NT2/D1 (cell line): Measurements from ENCODE around the gene BHMT.

Source experiments
- SUZ12 ChIP-seq: IDR thresholded peaks from 2 replicates; pipeline ENCODE4 v1.6.1; 2011; ENCODE audit not compliant: insufficient read length, insufficient read depth; ENCODE audit errors: extremely low read depth
- YY1 ChIP-seq: IDR thresholded peaks from 2 replicates; pipeline ENCODE4 v1.6.1; 2011; ENCODE audit not compliant: insufficient read length, insufficient read depth
- ZNF274 ChIP-seq: IDR thresholded peaks from 2 replicates; pipeline ENCODE4 v1.6.1; 2011; ENCODE audit warnings: mild to moderate bottlenecking, low read depth, low read length

DNA sequence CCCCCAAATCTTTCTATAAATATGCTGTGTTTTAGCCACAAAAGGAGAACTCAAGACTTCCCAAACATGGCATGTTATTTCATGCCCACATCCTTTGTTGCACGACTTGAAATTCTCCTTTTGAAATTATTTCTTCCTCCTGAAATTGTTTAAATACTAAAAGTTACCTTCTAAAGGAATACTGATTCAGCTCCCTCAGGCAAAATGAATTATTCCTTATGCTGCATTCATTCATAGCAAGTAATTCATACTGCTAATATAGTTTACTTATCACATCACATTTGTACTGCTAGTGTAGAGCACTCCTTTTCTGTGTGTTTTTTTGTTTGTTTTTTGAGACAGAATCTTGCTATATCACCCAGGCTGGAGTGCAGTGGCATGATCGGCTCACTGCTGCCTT lies 45.7 kb downstream of the BHMT start:
- no peak for TF ChIP-seq ZNF274
- TF ChIP-seq YY1, result no peak
- no peak for TF ChIP-seq SUZ12
